DOHH2 (cell line): ENCODE results near the gene CNTN2.

Experiments used
- H3F3A ChIP-seq: fragments of 200-600 bp; sonication (generic), shearing (Covaris generic); 2 replicates; pipeline ENCODE4 v1.6.0; 2016; ENCODE audit warnings: antibody characterized with exemption, mild to moderate bottlenecking; ENCODE audit not compliant: control insufficient read depth, insufficient read depth
- H3K27ac ChIP-seq: fragments of 200-600 bp; sonication (generic); 2 replicates; pipeline ENCODE4 v1.5.1; 2014; ENCODE audit warnings: low read depth, mild to moderate bottlenecking, low read length, moderate library complexity
- H3K27me3 ChIP-seq: fragments of 200-600 bp; sonication (generic); 2 replicates; pipeline ENCODE4 v1.6.1; 2014; ENCODE audit warnings: mild to moderate bottlenecking, low read length, mixed read lengths; ENCODE audit not compliant: control insufficient read depth
- H3K36me3 ChIP-seq: fragments of 200-600 bp; sonication (generic); 2 replicates; pipeline ENCODE4 v1.6.1; 2014; ENCODE audit warnings: mild to moderate bottlenecking, low read length, moderate library complexity, mixed read lengths; ENCODE audit not compliant: control insufficient read depth
- H3K4me1 ChIP-seq: fragments of 200-600 bp; sonication (generic); 2 replicates; pipeline ENCODE4 v1.6.1; 2014; ENCODE audit warnings: mild to moderate bottlenecking, low read length, mixed read lengths; ENCODE audit not compliant: control insufficient read depth
- H3K4me2 ChIP-seq: fragments of 200-600 bp; sonication (generic); 2 replicates; pipeline ENCODE4 v1.6.0; 2014; ENCODE audit warnings: mild to moderate bottlenecking, low read length, moderate library complexity
- H3K4me3 ChIP-seq: fragments of 200-600 bp; sonication (generic); 2 replicates; pipeline ENCODE4 v1.5.1; 2014; ENCODE audit warnings: mild to moderate bottlenecking, low read length, mixed read lengths
- H3K79me2 ChIP-seq: fragments of 200-600 bp; sonication (generic); 2 replicates; pipeline ENCODE4 v1.6.1; 2014; ENCODE audit warnings: mild to moderate bottlenecking, low read length, mixed read lengths; ENCODE audit not compliant: control insufficient read depth
- H3K9me2 ChIP-seq: fragments of 200-600 bp; sonication (generic); replicated peaks from 2 replicates; pipeline ENCODE4 v1.6.1; 2014; ENCODE audit warnings: mild to moderate bottlenecking, low read length, mixed read lengths; ENCODE audit not compliant: control insufficient read depth
- H3K9me3 ChIP-seq: fragments of 200-600 bp; sonication (generic); 2 replicates; pipeline ENCODE4 v1.6.1; 2014; ENCODE audit warnings: antibody characterized with exemption, low read length, mixed read lengths; ENCODE audit not compliant: control insufficient read depth, insufficient read depth
- H4K20me1 ChIP-seq: fragments of 200-600 bp; sonication (generic); 2 replicates; pipeline ENCODE4 v1.6.0; 2014; ENCODE audit warnings: low read depth, mild to moderate bottlenecking, antibody characterized with exemption, low read length, moderate library complexity; ENCODE audit not compliant: control insufficient read depth, insufficient read depth
- EZH2phosphoT487 ChIP-seq: fragments of 200-600 bp; sonication (generic); IDR thresholded peaks from 2 replicates; pipeline ENCODE4 v1.6.1; 2017; ENCODE audit warnings: borderline replicate concordance, mild to moderate bottlenecking, antibody characterized with exemption, low read length, moderate library complexity, mixed read lengths
- TF ChIP-seq, protein P1 (sequence below): fragments of 200-600 bp; sonication (generic); IDR thresholded peaks from one replicate; pipeline ENCODE4 v1.5.1; 2014; ENCODE audit warnings: antibody characterized with exemption, mild to moderate bottlenecking, low read depth, low read length; ENCODE audit not compliant: poor library complexity, severe bottlenecking

CNTN2 gene

DNA sequence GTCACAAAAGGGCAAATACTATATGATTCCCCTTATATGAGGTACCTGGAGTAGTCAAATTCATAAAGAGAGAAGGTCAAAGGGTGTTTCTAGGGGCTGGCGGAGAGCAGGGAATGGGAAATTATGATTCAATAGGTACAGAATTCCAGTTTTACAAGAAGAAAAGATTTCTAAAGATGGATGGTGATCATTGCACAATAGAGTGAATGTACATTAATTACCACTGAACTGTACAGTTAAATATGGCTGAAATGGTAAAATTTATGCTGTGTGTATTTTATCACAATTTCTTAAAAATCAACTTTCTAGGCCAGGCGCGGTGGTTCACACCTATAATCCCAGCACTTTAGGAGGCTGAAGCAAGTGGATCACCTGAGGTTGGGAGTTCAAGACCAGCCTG is 59.4 kb downstream of the CNTN2 start:
- Histone ChIP-seq H3K36me3 (peaks cover 87% of the 10 kb centered on the region), H3K27ac (no peak overlapping the region), H3K4me3 (no peak overlapping the region), H3K4me2 (no peak overlapping the region), H3K9me2 (no peaks in the 10 kb centered on the region), H3F3A (no peaks in the 10 kb centered on the region), H4K20me1 (no peaks in the 10 kb centered on the region), H3K27me3 (no peaks in the 10 kb centered on the region), H3K4me1 (no peaks in the 10 kb centered on the region), H3K9me3 (no peaks in the 10 kb centered on the region), H3K79me2 (peaks cover 7% of the 10 kb centered on the region; the same call in 1 of the 2 replicates)
- TF ChIP-seq, protein P1, sequence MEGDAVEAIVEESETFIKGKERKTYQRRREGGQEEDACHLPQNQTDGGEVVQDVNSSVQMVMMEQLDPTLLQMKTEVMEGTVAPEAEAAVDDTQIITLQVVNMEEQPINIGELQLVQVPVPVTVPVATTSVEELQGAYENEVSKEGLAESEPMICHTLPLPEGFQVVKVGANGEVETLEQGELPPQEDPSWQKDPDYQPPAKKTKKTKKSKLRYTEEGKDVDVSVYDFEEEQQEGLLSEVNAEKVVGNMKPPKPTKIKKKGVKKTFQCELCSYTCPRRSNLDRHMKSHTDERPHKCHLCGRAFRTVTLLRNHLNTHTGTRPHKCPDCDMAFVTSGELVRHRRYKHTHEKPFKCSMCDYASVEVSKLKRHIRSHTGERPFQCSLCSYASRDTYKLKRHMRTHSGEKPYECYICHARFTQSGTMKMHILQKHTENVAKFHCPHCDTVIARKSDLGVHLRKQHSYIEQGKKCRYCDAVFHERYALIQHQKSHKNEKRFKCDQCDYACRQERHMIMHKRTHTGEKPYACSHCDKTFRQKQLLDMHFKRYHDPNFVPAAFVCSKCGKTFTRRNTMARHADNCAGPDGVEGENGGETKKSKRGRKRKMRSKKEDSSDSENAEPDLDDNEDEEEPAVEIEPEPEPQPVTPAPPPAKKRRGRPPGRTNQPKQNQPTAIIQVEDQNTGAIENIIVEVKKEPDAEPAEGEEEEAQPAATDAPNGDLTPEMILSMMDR, result no peak
- no peak for TF ChIP-seq EZH2phosphoT487

DNA sequence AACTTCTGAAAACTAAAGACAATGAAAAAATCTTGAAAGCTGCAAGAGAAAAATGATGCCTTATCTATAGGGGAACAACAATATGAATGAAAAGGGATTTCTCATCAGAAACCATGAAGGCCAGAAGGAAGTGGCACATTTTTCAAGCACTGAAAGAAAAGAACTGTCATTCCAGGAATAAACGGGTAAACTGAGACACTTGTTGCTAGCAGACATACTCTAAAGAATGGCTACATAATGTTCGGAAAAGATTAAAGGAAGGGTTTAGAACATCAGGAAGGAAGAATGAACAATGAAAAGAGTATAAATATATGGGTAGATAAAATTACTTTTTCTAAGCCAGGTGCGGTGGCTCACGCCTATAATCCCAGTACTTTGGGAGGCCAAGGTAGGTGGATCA is 64.3 kb downstream of the CNTN2 start:
- Histone ChIP-seq H4K20me1 (no peaks in the 10 kb centered on the region), H3K36me3 (peaks cover 74% of the 10 kb centered on the region), H3K4me2 (no peak overlapping the region), H3K27ac (no peak overlapping the region), H3K4me1 (peaks cover 26% of the 10 kb centered on the region), H3K79me2 (peaks cover 14% of the 10 kb centered on the region; the same call in 1 of the 2 replicates), H3K9me2 (no peaks in the 10 kb centered on the region), H3K4me3 (no peak overlapping the region), H3K27me3 (no peaks in the 10 kb centered on the region), H3F3A (peaks cover 5% of the 10 kb centered on the region; the same call in 1 of the 2 replicates), H3K9me3 (no peaks in the 10 kb centered on the region)
- TF ChIP-seq, protein P1, result no peak
- TF ChIP-seq EZH2phosphoT487, result no peak

DNA sequence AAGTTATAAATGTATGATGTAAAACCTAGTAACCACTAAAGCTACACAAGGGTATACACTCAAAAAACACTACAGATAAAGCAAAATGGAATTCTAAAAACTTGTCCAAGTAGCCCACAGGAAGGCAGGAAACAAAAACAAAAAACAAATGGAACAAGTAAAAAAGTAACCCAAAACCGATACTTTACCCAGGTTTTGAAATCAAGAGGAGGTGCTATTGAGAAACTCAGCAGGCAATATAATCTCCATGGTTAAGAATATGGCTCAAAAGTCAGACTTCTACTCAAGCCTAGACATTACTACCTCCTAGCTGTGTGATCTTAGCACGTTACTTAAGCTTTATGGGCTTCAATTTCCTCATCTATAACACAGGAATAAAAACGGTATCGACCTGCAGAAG is 65.5 kb downstream of the CNTN2 start:
- no peaks in the 10 kb centered on the region for H3K27me3 ChIP-seq
- peaks cover 5% of the 10 kb centered on the region; the same call in 1 of the 2 replicates for H3F3A ChIP-seq
- H3K27ac ChIP-seq, result no peak overlapping the region
- peaks cover 71% of the 10 kb centered on the region for H3K36me3 ChIP-seq
- peaks cover 32% of the 10 kb centered on the region for H3K4me1 ChIP-seq
- H3K9me2 ChIP-seq, result no peaks in the 10 kb centered on the region
- TF ChIP-seq, protein P1, result no peak
- no peak for TF ChIP-seq EZH2phosphoT487
- no peaks in the 10 kb centered on the region for H4K20me1 ChIP-seq
- no peak overlapping the region for H3K4me3 ChIP-seq
- peaks cover 20% of the 10 kb centered on the region for H3K79me2 ChIP-seq
- H3K4me2 ChIP-seq, result no peak overlapping the region
- H3K9me3 ChIP-seq, result no peaks in the 10 kb centered on the region
